ENCODE data around the gene GRIN2B. TPM values are rescaled to one million over a fixed set of nuclear protein-coding genes. Genes with fewer than 3 reads are reported as not detected.

Gene GRIN2B
- 0.98 TPM for polyA plus RNA-seq (2013, experiment 1 of 4)
- 0.98 TPM for polyA plus RNA-seq (2013, experiment 2 of 4)
- 0.27 TPM for polyA plus RNA-seq (2013, experiment 3 of 4)
- polyA plus RNA-seq (2013, experiment 4 of 4), result 0.89 TPM

- 0 to 1% methylated on average over 37 of the region's 37 CpGs for WGBS, 2 experiments
Measured at GRCh38 chr12:13981296-13981962, at the start of gene GRIN2B. Gene GRIN2B (minus strand): TSS chr12:13981602. CDS start chr12:13866208, 115,394 bp downstream.

DNA sequence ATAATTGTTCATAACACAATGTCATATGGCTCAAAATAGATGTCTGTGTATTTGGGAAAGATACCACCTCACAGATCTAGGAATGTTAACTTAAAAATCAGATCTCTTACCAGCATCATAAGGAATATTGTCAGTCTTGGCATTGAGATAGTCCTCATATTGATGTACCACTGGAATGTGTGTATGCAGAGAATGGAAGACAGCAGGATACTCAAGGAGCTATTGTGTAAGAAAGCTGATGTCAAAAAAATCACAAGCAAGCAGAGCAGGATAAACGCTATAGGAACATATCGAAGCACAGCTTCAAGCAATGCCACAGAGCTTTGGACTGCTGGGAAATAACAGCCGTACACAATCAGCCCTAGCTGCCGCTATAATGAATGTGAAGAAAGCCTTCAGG lies 45.1 kb upstream of the GRIN2B start:
- 90 to 93% methylated on average over 4 of the region's 4 CpGs for WGBS, 2 experiments
- no peaks in the 10 kb centered on the region for H3K4me1 ChIP-seq (ENCODE audit: control insufficient read depth, insufficient read depth, low read length)
- H3K27ac ChIP-seq (ENCODE audit: insufficient read depth, low read depth, low read length, poor library complexity, severe bottlenecking), result no peak overlapping the region
- H3K4me3 ChIP-seq (ENCODE audit: insufficient read depth, low read depth, low read length), result no peak overlapping the region
- H3K27me3 ChIP-seq (ENCODE audit: control insufficient read depth, insufficient read depth, low read length, poor library complexity, severe bottlenecking), result no peaks in the 10 kb centered on the region
- H3K9me3 ChIP-seq (ENCODE audit: control insufficient read depth, low read length), result no peaks in the 10 kb centered on the region
- no peaks in the 10 kb centered on the region for H3K36me3 ChIP-seq (ENCODE audit: control insufficient read depth, insufficient read depth, low read length)

More at GRCh38 chr12:13981296-13981962, at the start of gene GRIN2B:
- H3K4me3 ChIP-seq (ENCODE audit: insufficient read depth, low read depth, low read length), result peak within 1 kb of the TSS; percentile 34
- no peaks in the 10 kb centered on the region for H3K9me3 ChIP-seq (ENCODE audit: control insufficient read depth, low read length)
- peaks cover 50% of the 10 kb centered on the region for H3K27me3 ChIP-seq (ENCODE audit: control insufficient read depth, insufficient read depth, low read length, poor library complexity, severe bottlenecking)
- no peaks in the 10 kb centered on the region for H3K4me1 ChIP-seq (ENCODE audit: control insufficient read depth, insufficient read depth, low read length)
- no peaks in the 10 kb centered on the region for H3K36me3 ChIP-seq (ENCODE audit: control insufficient read depth, insufficient read depth, low read length)
- no peak within 1 kb of the TSS for H3K27ac ChIP-seq (ENCODE audit: insufficient read depth, low read depth, low read length, poor library complexity, severe bottlenecking)

- H3K27ac ChIP-seq (ENCODE audit: insufficient read depth, low read depth, low read length, poor library complexity, severe bottlenecking), result no peak overlapping the region
- H3K27me3 ChIP-seq (ENCODE audit: control insufficient read depth, insufficient read depth, low read length, poor library complexity, severe bottlenecking), result no peaks in the 10 kb centered on the region
- H3K9me3 ChIP-seq (ENCODE audit: control insufficient read depth, low read length), result no peaks in the 10 kb centered on the region
- no peaks in the 10 kb centered on the region for H3K4me1 ChIP-seq (ENCODE audit: control insufficient read depth, insufficient read depth, low read length)
- no peaks in the 10 kb centered on the region for H3K36me3 ChIP-seq (ENCODE audit: control insufficient read depth, insufficient read depth, low read length)
- no peak overlapping the region for H3K4me3 ChIP-seq (ENCODE audit: insufficient read depth, low read depth, low read length)
Measured at GRCh38 chr12:14024591-14024990, 43.2 kb upstream of the GRIN2B start.

- 90% methylated on average over 2 of the region's 2 CpGs; no CpG with 5 or more reads in 1 of the 2 experiments for WGBS, 2 experiments
- Histone ChIP-seq H3K27ac (ENCODE audit: insufficient read depth, low read depth, low read length, poor library complexity, severe bottlenecking) (no peak overlapping the region), H3K27me3 (ENCODE audit: control insufficient read depth, insufficient read depth, low read length, poor library complexity, severe bottlenecking) (no peaks in the 10 kb centered on the region), H3K4me3 (ENCODE audit: insufficient read depth, low read depth, low read length) (no peak overlapping the region), H3K9me3 (ENCODE audit: control insufficient read depth, low read length) (no peaks in the 10 kb centered on the region), H3K36me3 (ENCODE audit: control insufficient read depth, insufficient read depth, low read length) (no peaks in the 10 kb centered on the region), H3K4me1 (ENCODE audit: control insufficient read depth, insufficient read depth, low read length) (no peaks in the 10 kb centered on the region)
Measured at GRCh38 chr12:14018080-14018479, 36.7 kb upstream of the GRIN2B start.

DNA sequence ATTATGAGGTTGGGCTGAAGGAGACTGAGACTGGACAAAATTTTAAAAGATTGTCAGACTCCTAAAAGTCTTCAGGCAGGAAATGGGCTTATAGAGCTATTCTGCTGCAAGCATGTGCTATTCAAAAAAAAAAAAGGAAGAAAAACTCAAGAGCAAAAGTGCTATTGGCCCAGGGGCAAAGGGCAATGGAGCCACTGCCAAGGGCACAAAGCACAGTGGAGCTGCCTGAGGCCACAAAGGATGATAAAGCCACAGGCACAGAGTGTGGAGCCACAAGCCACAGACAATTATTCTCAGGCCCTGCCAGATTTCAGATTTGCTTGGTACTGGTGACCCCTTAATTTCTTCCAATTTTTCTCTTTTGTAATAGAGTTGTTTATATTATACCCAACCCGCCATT lies 29.6 kb upstream of the GRIN2B start:
- H3K36me3 ChIP-seq (ENCODE audit: control insufficient read depth, insufficient read depth, low read length), result no peaks in the 10 kb centered on the region
- H3K4me3 ChIP-seq (ENCODE audit: insufficient read depth, low read depth, low read length), result no peak overlapping the region
- no peaks in the 10 kb centered on the region for H3K27me3 ChIP-seq (ENCODE audit: control insufficient read depth, insufficient read depth, low read length, poor library complexity, severe bottlenecking)
- 100% methylated on average over 1 of the region's 1 CpG; no CpG with 5 or more reads in 1 of the 2 experiments for WGBS, 2 experiments
- no peaks in the 10 kb centered on the region for H3K9me3 ChIP-seq (ENCODE audit: control insufficient read depth, low read length)
- H3K4me1 ChIP-seq (ENCODE audit: control insufficient read depth, insufficient read depth, low read length), result no peaks in the 10 kb centered on the region
- H3K27ac ChIP-seq (ENCODE audit: insufficient read depth, low read depth, low read length, poor library complexity, severe bottlenecking), result no peak overlapping the region

DNA sequence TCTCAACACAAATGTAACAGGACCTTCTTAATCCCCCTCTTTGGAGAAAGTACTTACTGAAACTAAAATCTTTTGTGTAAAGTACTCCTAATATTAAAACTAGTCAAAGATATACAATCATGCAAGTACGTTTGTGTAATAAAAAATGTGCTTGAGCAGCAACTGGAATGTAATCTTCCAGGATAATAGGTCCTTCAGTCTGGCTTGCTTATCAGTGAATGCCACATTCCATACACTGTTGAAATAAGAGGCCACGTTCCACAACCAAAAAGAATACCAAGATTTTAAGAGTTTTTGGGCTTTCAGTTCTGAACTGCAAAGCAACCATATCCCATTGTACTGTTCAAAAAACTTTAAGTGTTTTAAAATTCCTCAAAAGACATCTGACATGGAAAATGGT lies 26.2 kb upstream of the GRIN2B start:
- Histone ChIP-seq H3K9me3 (ENCODE audit: control insufficient read depth, low read length) (no peaks in the 10 kb centered on the region), H3K36me3 (ENCODE audit: control insufficient read depth, insufficient read depth, low read length) (no peaks in the 10 kb centered on the region), H3K4me3 (ENCODE audit: insufficient read depth, low read depth, low read length) (no peak overlapping the region), H3K27me3 (ENCODE audit: control insufficient read depth, insufficient read depth, low read length, poor library complexity, severe bottlenecking) (no peaks in the 10 kb centered on the region), H3K4me1 (ENCODE audit: control insufficient read depth, insufficient read depth, low read length) (no peaks in the 10 kb centered on the region), H3K27ac (ENCODE audit: insufficient read depth, low read depth, low read length, poor library complexity, severe bottlenecking) (no peak overlapping the region)
- 82 to 94% methylated on average over 1 to 2 of the region's 2 CpGs for WGBS, 2 experiments

DNA sequence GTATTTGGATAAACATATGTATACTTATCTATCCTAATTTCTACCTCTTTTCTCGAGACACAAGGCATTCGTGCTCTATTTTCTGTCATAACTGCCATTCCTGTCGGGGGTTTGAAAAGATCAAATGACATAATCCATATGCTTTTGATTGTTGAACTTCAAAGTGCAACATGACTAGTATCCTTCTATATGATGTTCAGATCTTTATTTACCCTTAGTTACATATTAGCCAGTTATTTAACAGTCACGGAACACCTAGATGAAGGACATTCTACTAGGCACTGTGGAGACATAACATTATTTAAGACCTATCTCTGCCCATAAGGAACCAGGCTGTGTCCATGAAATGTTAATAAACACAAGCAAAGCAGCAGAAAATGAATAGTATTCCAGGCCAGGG lies 11.2 kb upstream of the GRIN2B start:
- Histone ChIP-seq H3K4me3 (ENCODE audit: insufficient read depth, low read depth, low read length) (no peak overlapping the region), H3K27ac (ENCODE audit: insufficient read depth, low read depth, low read length, poor library complexity, severe bottlenecking) (no peak overlapping the region), H3K9me3 (ENCODE audit: control insufficient read depth, low read length) (no peaks in the 10 kb centered on the region), H3K36me3 (ENCODE audit: control insufficient read depth, insufficient read depth, low read length) (no peaks in the 10 kb centered on the region), H3K4me1 (ENCODE audit: control insufficient read depth, insufficient read depth, low read length) (no peaks in the 10 kb centered on the region), H3K27me3 (ENCODE audit: control insufficient read depth, insufficient read depth, low read length, poor library complexity, severe bottlenecking) (no peaks in the 10 kb centered on the region)
- WGBS, 2 experiments, result 89 to 97% methylated on average over 4 of the region's 4 CpGs

DNA sequence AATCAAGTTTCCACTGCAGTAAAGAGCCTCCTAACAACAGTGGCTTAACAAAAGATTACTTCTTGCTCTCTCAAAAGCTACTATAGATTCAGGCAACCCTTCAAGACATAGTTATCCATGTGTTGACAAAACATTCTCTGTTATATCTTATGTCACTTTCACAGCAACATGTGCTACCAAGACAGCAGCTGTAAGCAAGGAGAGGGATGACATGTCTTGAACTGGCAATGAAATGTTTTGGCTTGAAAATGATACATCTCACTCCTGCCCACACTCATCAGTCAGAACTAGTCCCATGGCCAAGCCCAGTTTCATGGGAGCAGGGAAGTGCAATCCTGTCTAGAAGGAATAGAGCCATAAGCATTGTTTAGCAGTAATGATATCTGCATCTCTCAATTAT lies 10.7 kb upstream of the GRIN2B start:
- H3K4me3 ChIP-seq (ENCODE audit: insufficient read depth, low read depth, low read length), result no peak overlapping the region
- no peaks in the 10 kb centered on the region for H3K27me3 ChIP-seq (ENCODE audit: control insufficient read depth, insufficient read depth, low read length, poor library complexity, severe bottlenecking)
- H3K9me3 ChIP-seq (ENCODE audit: control insufficient read depth, low read length), result no peaks in the 10 kb centered on the region
- no peaks in the 10 kb centered on the region for H3K4me1 ChIP-seq (ENCODE audit: control insufficient read depth, insufficient read depth, low read length)
- no peaks in the 10 kb centered on the region for H3K36me3 ChIP-seq (ENCODE audit: control insufficient read depth, insufficient read depth, low read length)
- H3K27ac ChIP-seq (ENCODE audit: insufficient read depth, low read depth, low read length, poor library complexity, severe bottlenecking), result no peak overlapping the region

DNA sequence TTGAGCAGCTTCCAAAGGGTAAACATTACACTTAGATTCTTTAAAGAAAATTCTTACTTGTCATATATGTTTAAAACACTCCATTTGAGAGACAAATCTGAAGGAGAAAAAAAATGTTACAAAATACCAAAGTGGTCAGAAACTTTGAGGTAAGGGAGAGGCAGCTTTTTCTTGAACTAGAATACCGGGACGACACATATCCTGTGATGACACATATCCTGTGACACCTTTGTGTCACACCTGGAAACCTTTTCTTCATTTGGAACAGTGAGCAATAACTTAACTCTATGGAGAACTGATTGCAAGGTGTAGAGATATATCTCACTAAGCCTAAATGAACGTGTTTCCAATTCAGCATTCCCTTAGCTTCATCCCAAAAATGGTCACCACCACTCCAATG lies 4.6 kb upstream of the GRIN2B start:
- Histone ChIP-seq H3K27me3 (ENCODE audit: control insufficient read depth, insufficient read depth, low read length, poor library complexity, severe bottlenecking) (peaks cover 26% of the 10 kb centered on the region), H3K4me1 (ENCODE audit: control insufficient read depth, insufficient read depth, low read length) (no peaks in the 10 kb centered on the region), H3K27ac (ENCODE audit: insufficient read depth, low read depth, low read length, poor library complexity, severe bottlenecking) (no peak overlapping the region), H3K9me3 (ENCODE audit: control insufficient read depth, low read length) (no peaks in the 10 kb centered on the region), H3K4me3 (ENCODE audit: insufficient read depth, low read depth, low read length) (no peak overlapping the region), H3K36me3 (ENCODE audit: control insufficient read depth, insufficient read depth, low read length) (no peaks in the 10 kb centered on the region)
- 95% methylated on average over 2 to 3 of the region's 3 CpGs for WGBS, 2 experiments

GRCh38 chr12:13981990-13982389 lies 588 bp upstream of the GRIN2B start:
- WGBS, 2 experiments, result 6% methylated on average over 22 to 23 of the region's 26 CpGs

More at GRCh38 chr12:13981990-13982389, 588 bp upstream of the GRIN2B start:
- Histone ChIP-seq H3K36me3 (ENCODE audit: control insufficient read depth, insufficient read depth, low read length) (no peaks in the 10 kb centered on the region), H3K9me3 (ENCODE audit: control insufficient read depth, low read length) (no peaks in the 10 kb centered on the region), H3K4me3 (ENCODE audit: insufficient read depth, low read depth, low read length) (peak overlapping the region; percentile 34), H3K27me3 (ENCODE audit: control insufficient read depth, insufficient read depth, low read length, poor library complexity, severe bottlenecking) (peaks cover 50% of the 10 kb centered on the region), H3K4me1 (ENCODE audit: control insufficient read depth, insufficient read depth, low read length) (no peaks in the 10 kb centered on the region), H3K27ac (ENCODE audit: insufficient read depth, low read depth, low read length, poor library complexity, severe bottlenecking) (no peak overlapping the region)
